ENCODE results near the gene KLHL3.
"Not testable (repeated sequence)": the region's sequence is repeated elsewhere in the genome, so short reads cannot be mapped to it uniquely, and the experiment has no call there.

Gene KLHL3, protein sequence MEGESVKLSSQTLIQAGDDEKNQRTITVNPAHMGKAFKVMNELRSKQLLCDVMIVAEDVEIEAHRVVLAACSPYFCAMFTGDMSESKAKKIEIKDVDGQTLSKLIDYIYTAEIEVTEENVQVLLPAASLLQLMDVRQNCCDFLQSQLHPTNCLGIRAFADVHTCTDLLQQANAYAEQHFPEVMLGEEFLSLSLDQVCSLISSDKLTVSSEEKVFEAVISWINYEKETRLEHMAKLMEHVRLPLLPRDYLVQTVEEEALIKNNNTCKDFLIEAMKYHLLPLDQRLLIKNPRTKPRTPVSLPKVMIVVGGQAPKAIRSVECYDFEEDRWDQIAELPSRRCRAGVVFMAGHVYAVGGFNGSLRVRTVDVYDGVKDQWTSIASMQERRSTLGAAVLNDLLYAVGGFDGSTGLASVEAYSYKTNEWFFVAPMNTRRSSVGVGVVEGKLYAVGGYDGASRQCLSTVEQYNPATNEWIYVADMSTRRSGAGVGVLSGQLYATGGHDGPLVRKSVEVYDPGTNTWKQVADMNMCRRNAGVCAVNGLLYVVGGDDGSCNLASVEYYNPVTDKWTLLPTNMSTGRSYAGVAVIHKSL

DNA sequence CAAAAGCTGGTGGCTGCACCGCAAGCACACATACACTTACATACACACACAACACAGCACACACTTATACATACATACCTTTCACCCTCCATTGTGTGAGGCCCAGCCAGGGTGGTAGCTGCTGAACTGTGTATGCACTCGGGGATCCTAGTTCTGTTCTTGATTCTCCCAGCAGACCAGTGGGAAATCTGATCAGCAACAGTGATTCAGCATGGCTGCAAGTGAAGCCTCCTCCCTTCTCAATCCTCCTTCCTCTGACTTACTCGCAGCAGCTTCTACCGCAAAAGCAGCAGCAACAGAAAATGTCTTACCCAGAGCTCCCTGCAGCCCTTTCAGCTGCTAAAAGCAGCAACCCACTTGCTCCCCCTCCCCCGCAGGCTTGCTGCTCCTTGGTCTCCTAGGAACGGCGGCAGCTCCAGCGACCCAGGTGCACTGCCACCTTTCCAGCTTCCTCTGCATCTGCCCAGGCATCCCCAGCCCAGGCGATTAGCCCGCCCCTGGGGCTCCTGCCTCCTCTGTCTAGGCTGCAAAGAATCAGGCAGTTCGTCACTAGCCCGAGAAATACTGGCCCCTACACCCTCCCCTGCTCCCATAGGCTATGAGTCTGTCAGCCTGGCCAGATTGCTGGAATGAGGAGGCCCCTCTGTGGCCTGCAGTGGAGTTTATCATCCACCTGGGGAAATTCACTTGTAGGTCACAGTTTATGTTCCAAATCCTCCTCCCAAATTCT is at the start of gene KLHL3:
TSS of gene KLHL3 (minus strand) at position 535 of the 730 bp plus-strand sequence. CDS start at position 92, 443 bp downstream.
- no peaks in the 10 kb centered on the region for H3K9me3 Mint-ChIP-seq
- no peak within 1 kb of the TSS for H3K4me3 Mint-ChIP-seq
- peaks cover 39% of the 10 kb centered on the region for H3K4me1 Mint-ChIP-seq (ENCODE audit: low read depth)
- H3K27me3 Mint-ChIP-seq, result no peaks in the 10 kb centered on the region
- peaks cover 19% of the 10 kb centered on the region for H3K36me3 Mint-ChIP-seq (ENCODE audit: low read depth)
- no peak within 1 kb of the TSS for H3K27ac Mint-ChIP-seq

DNA sequence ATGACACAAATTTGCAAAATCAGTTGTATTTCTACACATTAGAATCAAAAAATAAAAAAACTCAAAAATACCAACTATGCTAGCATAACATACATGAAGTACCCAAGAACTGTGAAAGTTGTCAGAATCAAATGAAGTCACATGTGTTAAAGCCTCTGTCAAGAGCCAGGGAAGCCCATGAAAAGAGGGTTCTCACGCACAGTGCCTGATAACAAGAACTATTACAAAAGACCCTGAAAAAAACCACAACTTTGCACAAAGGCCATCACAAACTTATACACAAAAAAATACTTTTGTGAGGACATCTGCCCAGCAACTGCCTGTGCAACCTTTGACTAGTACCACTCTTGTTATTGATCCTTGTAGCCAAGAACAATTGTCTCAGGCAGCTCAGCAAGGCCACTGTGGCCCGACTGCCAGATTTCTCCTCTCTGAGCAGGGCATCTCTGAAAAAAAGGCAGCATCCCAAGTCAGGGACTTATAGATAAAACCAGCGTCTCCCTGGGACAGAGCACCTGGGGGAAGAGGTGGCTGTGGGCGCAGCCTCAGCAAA is 47.2 kb upstream of the KLHL3 start:
- H3K9me3 Mint-ChIP-seq, result peaks cover under 1% of the 10 kb centered on the region
- H3K27me3 Mint-ChIP-seq, result peaks cover 5% of the 10 kb centered on the region
- no peaks in the 10 kb centered on the region for H3K36me3 Mint-ChIP-seq (ENCODE audit: low read depth)
- no peaks in the 10 kb centered on the region for H3K4me1 Mint-ChIP-seq (ENCODE audit: low read depth)
- no peak overlapping the region for H3K27ac Mint-ChIP-seq
- no peak overlapping the region for H3K4me3 Mint-ChIP-seq

DNA sequence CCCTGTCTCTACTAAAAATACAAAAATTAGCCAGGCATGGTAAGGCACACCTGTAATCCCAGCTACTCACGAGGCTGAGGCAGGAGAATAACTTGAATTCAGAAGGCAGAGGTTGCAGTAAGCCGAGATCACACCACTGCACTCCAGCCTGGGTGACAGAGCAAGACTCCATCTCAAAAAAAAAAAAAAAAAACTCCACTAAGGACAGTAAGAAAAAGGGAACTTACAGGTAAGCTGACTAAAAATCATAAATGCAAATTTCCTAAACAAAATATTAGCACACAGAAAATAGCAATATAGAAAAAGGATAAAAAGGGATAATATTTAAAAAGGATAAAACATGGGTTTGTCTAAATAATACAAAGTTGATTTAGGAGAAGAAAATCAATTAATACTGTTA is 46.2 kb upstream of the KLHL3 start:
- Mint-ChIP-seq H3K9me3 (no peaks in the 10 kb centered on the region), H3K4me3 (no peak overlapping the region), H3K4me1 (ENCODE audit: low read depth) (no peaks in the 10 kb centered on the region), H3K27ac (no peak overlapping the region), H3K36me3 (ENCODE audit: low read depth) (no peaks in the 10 kb centered on the region), H3K27me3 (peaks cover 5% of the 10 kb centered on the region)

DNA sequence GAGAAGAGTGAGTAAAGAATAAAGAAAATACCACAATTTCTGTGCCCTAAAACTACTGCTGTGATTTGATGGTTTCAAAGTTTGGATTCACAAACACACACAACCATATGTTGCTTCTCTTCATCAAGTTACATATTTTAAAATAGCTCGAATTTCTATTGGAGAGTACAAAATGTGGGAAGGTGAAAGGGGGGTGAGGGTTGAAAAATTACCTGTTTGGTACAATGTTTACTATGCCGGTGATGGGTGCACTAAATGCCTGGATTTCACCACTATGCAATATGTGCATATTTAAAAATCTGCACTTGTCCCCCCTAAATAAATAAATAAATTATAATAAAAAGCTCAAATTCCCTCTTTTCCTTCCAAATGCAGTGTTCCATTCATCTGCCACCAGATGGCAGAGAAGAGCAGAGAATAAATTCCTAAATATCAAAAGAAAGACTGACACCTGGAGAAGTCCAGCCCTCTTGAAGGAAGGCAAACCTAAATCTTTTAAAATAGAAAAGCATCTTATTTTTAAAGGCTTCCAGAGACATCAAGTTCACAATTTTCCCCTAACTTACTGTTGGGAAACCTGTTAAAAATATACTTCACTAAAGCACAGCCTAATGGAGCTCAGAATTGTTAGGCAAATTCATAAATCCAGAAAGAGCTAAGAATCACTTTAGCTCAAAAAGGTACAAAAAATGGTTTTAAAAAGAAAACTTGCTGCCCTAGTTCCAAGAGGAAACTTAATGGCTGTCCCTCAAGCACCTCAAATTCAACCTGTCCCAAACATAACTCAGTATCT is 43.1 kb upstream of the KLHL3 start:
- no peaks in the 10 kb centered on the region for H3K36me3 Mint-ChIP-seq (ENCODE audit: low read depth)
- H3K4me3 Mint-ChIP-seq, result no peak overlapping the region
- H3K9me3 Mint-ChIP-seq, result no peaks in the 10 kb centered on the region
- no peaks in the 10 kb centered on the region for H3K4me1 Mint-ChIP-seq (ENCODE audit: low read depth)
- no peak overlapping the region for H3K27ac Mint-ChIP-seq
- no peaks in the 10 kb centered on the region for H3K27me3 Mint-ChIP-seq

DNA sequence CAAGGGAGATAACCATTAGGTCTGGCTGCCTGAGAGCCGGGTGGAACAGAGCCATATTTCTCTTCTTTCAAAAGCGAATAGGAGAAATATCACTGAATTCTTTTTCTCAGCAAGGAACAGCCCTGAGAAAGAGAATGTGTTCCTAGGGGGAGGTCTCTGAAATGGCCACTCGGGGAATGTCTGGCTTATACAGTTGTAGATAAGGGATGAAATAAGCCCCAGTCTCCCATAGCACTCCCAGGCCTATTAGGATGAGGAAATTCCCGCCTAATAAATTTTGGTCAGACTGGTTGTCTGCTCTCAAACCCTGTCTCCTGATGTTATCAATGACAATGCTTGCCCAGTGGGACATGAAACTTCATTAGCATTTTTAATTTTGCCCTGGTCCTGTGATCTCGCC is 32.0 kb upstream of the KLHL3 start:
- peaks cover 22% of the 10 kb centered on the region for H3K9me3 Mint-ChIP-seq
- not testable (repeated sequence) for H3K4me3 Mint-ChIP-seq; H3K27me3 Mint-ChIP-seq; H3K4me1 Mint-ChIP-seq (ENCODE audit: low read depth); H3K27ac Mint-ChIP-seq
- H3K36me3 Mint-ChIP-seq (ENCODE audit: low read depth), result peaks cover 28% of the 10 kb centered on the region

DNA sequence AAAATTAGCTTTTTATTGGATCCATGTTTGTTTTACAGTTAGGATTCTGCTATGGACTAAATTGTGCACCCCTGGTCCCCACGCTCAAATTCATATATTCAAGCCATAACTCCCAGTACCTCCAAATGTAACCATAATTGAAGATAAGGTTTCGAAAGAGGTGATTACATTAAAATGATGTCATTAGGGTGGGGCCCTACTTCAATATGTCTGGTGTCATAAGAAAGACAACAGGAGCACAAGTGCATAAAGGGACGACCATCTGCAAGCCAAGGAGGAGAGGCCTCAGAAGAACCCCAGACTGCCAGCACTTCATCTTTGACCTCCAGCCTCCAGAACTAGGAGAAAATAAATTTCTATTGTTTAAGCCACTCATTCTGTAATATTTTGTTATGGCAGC is 25.7 kb upstream of the KLHL3 start:
- Mint-ChIP-seq H3K9me3 (no peaks in the 10 kb centered on the region), H3K27ac (no peak overlapping the region), H3K27me3 (no peaks in the 10 kb centered on the region), H3K4me3 (no peak overlapping the region), H3K36me3 (ENCODE audit: low read depth) (peaks cover 6% of the 10 kb centered on the region), H3K4me1 (ENCODE audit: low read depth) (no peaks in the 10 kb centered on the region)

DNA sequence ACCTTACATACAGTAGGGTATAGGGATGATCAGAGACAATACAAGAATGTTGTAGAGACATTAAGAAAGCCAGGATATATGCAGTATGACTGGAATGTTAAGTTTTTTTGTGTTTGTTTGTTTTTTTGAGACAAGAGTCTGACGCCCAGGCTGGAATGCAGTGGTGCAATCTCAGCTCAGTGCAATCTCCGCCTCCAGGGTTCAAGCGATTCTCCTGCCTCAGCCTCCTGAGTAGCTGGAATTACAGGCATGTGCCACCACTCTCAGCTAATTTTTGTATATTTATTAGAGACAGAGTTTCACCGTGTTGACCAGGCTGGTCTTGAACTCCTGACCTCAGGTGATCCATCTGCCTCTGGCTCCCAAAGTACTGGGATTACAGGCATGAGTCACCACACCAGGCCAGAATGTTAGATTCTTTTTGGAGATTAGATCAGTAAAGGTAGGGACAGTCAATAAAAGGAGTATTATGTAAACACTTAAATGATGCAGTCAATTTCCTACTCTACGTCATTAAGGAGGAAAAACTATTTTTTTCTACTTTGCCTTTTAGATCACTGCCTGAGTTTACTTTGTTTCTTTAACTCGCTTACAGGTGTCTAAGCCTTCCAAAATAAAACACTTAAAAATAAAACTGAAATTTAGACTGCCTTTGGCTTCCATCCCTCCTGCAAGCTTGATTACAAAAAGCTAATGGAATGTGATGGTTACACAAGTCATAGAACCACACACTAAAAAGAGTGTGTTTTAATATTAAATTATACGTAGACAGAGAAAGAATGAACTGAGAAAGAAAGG is 25.0 kb upstream of the KLHL3 start:
- Mint-ChIP-seq H3K36me3 (ENCODE audit: low read depth) (peaks cover 6% of the 10 kb centered on the region), H3K4me3 (no peak overlapping the region), H3K27ac (no peak overlapping the region)

DNA sequence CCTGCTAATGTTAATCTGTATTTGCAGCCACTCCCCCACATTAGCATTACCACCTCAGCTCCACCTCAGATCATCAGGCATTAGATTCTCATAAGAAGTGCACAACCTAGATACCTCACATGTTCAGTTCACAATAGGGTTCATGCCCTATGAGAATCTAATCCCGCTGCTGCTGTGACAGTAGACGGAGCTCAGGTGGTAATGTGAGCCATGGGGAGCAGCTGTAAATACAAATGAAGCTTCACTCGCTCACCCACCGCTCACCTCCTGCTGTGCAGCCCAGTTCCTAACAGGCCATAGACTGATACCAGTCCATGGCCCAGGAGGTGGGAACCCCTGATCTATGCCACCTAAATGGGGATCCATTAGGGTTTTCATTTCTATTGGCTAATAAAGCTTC is 24.4 kb upstream of the KLHL3 start:
- peaks cover under 1% of the 10 kb centered on the region for H3K36me3 Mint-ChIP-seq (ENCODE audit: low read depth)
- no peak overlapping the region for H3K27ac Mint-ChIP-seq
- no peaks in the 10 kb centered on the region for H3K27me3 Mint-ChIP-seq
- peaks cover 1% of the 10 kb centered on the region for H3K4me1 Mint-ChIP-seq (ENCODE audit: low read depth)
- H3K9me3 Mint-ChIP-seq, result no peaks in the 10 kb centered on the region
- H3K4me3 Mint-ChIP-seq, result no peak overlapping the region

More for the DNA sequence above, 25.0 kb upstream of the KLHL3 start:
- Mint-ChIP-seq H3K4me1 (ENCODE audit: low read depth) (no peaks in the 10 kb centered on the region), H3K9me3 (no peaks in the 10 kb centered on the region), H3K27me3 (no peaks in the 10 kb centered on the region)

DNA sequence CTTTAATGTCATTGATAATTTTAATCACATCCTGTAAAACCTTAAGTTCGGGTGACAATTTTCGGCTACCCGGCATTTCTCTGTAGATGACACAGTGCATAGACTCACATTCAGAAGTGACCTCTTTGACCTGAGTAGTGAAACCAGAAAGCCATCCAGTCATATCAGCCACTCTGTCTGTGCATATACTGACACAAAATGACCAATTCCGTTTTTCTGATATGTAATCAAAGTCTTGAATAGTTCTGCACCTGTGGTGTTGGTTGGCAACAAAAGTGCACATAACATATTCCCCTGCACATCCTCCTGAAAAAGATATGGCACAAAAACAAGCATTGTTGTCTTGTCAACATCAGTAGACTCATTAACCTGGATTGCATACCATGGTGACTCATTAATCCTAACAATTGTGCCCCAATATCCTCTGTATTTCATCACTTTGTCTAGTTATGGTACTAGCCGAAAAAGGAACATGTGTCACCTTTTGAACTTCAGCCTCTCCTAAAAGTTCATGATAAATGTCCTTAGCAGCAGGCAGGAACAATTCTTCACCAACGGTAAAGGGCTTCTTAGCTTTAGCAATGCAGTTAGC is 22.9 kb upstream of the KLHL3 start:
- Mint-ChIP-seq H3K36me3 (ENCODE audit: low read depth) (peaks cover 1% of the 10 kb centered on the region), H3K4me1 (ENCODE audit: low read depth) (peaks cover 6% of the 10 kb centered on the region), H3K27ac (no peak overlapping the region), H3K27me3 (no peaks in the 10 kb centered on the region), H3K9me3 (no peaks in the 10 kb centered on the region), H3K4me3 (no peak overlapping the region)

DNA sequence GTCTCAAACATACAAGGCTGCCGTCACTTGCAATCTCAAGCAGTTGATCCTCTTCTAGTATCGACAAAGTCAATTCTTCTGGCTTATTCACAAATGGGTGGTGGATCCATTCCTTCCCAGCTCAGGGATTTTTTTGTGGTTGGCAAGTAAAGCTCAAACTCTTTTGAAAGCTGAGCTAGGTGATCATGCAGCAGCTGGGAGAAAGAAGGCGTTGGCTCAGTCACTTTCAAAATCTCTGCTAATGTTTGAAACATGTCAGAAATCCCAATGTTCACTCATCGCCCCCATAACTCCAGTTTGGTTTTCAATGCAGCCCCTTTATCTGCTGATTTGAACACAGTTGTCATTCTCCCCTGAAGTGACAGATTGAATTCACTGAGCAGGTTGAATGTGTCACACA is 22.2 kb upstream of the KLHL3 start:
- H3K4me3 Mint-ChIP-seq, result no peak overlapping the region
- no peak overlapping the region for H3K27ac Mint-ChIP-seq

DNA sequence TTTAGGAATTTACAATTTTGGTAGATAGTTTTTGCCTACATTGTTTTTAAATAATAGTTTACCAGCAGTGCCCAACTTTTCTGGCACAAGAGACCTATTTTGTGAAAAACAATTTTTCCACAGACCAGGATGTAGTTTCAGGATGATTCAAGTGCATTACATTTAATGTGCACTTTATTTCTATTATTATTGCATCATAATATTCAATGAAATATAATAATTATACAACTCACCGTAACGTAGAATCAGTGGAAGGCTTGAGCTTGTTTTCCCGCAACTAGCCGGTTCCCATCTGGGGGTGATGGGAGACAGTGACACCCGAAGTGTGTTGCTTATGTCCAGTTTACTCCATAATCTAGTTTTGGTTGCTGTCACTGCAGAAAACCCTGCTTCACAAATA is 21.7 kb upstream of the KLHL3 start:
- Mint-ChIP-seq H3K27me3 (no peaks in the 10 kb centered on the region), H3K27ac (no peak overlapping the region), H3K4me1 (ENCODE audit: low read depth) (peaks cover 6% of the 10 kb centered on the region), H3K36me3 (ENCODE audit: low read depth) (peaks cover 13% of the 10 kb centered on the region), H3K9me3 (no peaks in the 10 kb centered on the region), H3K4me3 (no peak overlapping the region)

More for the DNA sequence above, 22.2 kb upstream of the KLHL3 start:
- H3K27me3 Mint-ChIP-seq, result no peaks in the 10 kb centered on the region
- H3K36me3 Mint-ChIP-seq (ENCODE audit: low read depth), result peaks cover 8% of the 10 kb centered on the region
- H3K9me3 Mint-ChIP-seq, result no peaks in the 10 kb centered on the region
- peaks cover 6% of the 10 kb centered on the region for H3K4me1 Mint-ChIP-seq (ENCODE audit: low read depth)

DNA sequence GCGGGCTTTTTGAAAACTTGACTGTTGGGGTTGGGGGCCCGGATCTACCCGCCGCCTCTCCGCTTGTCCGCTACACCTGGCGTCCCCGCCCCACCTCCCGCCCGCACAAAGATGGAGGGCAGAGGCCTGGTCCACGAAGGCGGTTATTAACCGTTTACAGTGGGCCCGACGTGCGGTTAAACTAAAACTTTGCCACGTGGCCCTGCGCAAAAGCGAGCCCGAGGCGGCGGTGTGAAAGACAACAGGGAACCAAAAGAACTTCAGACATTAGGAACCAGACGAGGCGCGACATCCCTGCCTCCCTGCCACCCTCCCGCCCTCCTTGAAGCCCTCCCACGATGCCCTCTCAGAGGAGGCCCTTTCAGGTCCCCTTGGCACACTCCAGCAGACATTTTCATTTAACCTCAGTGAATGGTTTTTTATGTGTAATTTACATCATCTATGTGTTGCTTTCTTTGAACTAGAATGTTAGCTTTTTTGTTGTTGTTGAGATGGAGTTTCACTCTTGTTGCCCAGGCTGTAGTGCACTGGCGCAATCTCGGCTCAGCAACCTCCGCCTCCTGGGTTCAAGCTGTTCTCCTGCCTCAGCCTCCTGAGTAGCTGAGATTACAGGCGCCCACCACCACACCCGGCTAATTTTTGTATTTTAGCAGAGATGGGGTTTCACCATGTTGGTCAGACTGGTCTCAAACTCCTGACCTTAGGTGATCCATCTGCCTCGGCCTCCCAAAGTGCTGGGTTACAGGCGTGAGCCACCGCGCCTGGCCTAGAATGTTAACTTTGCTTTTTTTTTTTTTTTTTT is 19.3 kb upstream of the KLHL3 start:
- no peaks in the 10 kb centered on the region for H3K27me3 Mint-ChIP-seq
- H3K9me3 Mint-ChIP-seq, result no peaks in the 10 kb centered on the region
- peaks cover 38% of the 10 kb centered on the region for H3K36me3 Mint-ChIP-seq (ENCODE audit: low read depth)
- H3K27ac Mint-ChIP-seq, result peak overlapping the region; percentile 100
- H3K4me1 Mint-ChIP-seq (ENCODE audit: low read depth), result peaks cover 27% of the 10 kb centered on the region
- peak overlapping the region; percentile 98 for H3K4me3 Mint-ChIP-seq
